GM19463 (cell line): ENCODE data around the gene CDV3.
"Not testable (repeated sequence)": the region's sequence is repeated elsewhere in the genome, so short reads cannot be mapped to it uniquely, and the experiment has no call there.

ENCODE experiments used
- ATAC-seq: cut with Tn5 transposase; IDR thresholded peaks from one replicate; pipeline ENCODE4 v1.9.1; 2021; ENCODE audit warnings: mild to moderate bottlenecking, moderate library complexity; ENCODE audit not compliant: unreplicated experiment

CDV3 gene, protein sequence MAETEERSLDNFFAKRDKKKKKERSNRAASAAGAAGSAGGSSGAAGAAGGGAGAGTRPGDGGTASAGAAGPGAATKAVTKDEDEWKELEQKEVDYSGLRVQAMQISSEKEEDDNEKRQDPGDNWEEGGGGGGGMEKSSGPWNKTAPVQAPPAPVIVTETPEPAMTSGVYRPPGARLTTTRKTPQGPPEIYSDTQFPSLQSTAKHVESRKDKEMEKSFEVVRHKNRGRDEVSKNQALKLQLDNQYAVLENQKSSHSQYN

DNA sequence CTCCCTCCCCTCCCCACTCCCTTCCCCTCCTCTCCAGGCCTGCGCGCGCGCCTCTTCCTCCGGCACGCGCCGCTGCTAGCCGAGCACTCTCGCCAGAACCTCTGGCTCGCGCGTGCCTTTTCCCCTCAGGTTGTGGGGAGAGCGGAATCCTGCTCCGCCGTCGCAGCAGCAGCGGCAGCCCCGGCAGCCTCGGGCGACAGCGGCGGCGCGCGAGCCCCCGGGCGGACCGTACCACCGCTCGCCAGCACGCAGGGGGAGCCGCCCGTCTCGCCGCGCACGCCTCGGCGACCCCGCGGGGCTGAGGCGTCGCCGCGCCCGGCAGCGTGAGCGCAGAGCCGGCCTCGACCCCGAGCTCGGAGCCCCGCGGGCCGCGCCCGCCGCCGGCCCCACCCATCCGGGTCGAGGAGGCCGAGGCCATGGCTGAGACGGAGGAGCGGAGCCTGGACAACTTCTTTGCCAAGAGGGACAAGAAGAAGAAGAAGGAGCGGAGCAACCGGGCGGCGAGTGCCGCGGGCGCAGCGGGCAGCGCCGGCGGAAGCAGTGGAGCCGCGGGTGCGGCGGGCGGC is at the start of gene CDV3:
Gene CDV3 (plus strand): TSS at position 58 of the 566 bp plus-strand sequence. CDS start 359 bp downstream, at position 417.
- peak; percentile 25 for ATAC-seq

DNA sequence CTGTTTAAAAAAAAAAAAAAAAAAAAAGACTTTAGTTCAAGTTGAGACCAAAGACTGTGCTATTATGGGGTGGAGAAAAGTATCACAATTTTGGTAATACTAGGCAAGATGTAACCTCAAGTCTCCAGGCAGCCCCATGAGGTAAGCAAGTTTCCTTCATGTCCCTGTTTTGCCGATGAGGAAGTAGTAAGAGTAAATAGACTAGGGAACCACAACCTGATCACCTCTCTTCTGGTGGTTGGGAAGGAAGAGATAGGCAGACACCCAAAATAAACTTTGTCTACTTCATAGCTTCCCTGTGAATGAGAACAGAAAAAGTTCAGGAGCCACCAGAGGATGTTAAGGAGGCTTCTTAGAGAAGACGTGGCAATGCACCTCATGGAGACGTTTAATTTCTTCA is 49.7 kb upstream of the CDV3 start:
- not testable (repeated sequence) for ATAC-seq

DNA sequence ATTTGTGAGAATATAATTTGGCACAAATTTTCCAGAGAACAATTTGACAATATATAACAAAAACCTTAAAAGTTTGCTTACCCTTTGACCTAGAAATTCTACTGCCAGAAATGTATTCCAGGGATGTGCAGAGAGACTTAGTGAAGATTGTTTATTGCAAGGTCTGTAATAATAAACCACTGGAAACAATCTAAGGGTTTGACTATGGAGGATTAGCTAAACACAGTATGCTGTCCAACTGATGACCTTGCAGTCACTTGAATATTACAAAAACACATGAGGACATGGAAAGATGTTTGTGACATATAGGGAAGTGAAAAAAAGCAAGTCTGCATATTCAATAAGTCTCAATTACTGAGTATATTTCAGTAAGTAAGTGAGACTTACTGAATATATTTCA is 48.1 kb upstream of the CDV3 start:
- no peak for ATAC-seq

DNA sequence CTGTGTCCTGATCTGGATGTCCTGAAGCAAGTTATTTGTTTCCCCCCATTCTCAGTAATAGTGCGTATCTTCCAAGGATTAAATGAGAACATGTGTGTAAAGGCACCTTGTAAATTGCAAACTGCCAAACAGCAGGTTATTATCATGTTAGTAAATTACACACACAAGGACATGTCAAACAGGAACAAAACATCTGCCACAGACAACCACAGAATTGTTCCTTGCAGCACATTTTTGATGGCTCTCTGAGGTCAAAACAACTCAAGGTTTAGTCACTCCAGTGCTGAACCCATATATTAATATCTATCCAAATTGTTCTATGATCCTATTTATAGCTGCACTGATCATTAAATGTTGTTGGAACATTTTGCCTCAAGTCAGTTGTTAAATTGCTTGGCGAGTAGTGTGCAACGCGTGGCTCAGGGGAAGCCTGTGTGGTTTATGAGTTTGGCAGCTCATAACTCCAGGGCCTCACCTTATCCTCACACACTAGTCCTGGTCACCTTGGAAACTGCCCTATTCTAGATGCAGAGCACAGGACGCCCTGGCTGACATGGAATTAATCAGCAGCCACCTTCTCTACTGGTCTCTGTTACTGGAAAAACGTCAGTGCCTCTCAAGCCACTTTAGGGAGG is 46.3 kb upstream of the CDV3 start:
- ATAC-seq: no peak

DNA sequence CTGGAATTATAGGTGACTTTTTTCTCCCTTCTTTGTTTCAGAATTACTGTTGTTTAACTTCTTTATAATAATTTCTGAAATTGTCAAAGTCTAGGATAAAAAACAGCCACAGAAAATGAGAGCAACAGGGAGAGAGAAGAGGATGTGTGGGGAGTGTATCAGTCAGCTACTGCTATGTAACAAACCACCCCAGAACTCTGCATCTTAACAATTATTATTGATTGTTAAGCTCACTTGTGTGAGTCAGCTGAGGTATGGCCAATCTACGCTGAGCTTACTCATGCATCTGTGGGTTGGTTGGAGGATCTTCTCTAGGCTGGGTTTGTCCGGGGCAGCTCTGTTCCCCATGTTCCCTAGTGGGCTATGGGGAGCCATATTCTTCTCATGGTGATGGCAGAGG is 43.7 kb upstream of the CDV3 start:
- ATAC-seq: no peak

DNA sequence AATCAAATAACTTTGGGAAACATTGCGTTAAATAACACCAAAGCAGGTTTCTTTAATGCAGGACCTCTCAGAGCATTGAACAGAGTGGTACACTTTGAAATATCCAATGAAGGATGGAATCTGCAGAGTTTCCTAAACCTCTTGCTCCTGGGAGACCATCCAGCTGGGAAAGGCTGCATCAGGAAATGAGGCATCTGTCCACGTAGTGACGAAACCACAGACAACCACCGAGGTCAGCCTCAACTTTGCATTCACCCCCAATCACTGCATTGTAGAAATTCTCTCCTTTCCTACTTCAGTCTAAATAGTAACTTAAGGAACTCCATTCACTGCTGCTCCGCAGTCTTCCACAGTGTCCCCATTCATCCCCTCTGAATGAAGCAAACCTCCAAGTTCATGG is 41.5 kb upstream of the CDV3 start:
- ATAC-seq: no peak

DNA sequence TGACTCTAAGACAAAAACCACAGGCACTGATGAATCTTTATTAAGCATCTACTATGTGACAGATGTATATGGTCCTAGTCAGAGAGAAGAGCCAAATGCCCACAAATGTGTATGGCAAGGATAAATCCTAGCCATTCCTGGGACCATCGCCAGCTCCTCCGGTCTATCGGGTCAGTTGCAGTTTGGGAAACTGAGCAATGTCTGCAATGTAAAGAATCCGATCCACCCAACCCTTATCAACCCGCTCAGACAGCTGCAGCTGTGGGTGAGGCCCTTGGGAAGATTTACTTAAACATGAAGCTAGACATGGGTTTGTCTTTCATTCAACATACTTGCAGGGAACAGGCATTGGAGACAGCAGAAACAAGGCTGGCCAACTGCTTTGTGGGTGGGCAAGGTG is 40.5 kb upstream of the CDV3 start:
- no peak for ATAC-seq

DNA sequence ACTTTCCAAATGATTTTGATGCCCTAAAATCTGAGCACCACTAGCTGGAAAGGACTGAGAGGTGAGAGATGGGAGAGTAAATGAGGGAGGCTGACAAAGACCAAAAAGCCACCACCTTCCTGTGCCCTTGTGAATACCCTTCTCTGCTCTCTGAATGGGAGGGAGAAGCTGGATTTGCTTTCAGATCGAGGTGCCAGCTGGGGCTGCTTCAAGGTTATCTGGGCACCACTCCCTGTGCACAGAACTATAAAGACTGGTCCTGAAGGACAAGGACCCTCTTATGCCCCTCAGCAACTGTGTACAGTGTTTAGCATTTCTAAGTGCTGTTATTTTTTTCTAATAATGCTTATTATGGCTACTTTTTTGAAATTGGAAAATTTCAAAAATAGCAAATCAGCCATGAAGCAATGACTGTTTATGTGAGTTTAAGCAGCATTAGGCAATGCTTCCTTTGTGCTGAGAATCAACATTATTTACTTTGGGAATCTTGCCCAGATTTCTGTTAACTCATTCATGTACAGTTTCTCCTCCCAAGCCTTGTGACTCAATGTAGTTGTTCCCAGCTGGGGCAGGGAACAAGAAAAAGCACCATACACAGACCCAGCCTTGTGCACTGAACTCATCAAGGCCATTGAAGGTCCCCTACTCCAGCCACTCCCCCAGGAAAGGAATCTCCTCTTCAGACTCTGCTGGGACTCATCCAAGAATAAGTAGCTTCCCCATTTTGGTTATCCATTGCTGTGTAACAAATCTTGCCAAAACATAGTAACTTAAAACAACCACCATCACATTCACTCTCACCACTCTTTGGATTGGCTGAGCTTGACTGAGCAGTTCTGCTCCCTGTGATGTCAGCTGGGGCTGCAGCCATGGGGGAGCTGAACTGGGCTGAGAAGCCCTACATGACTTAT is 37.3 kb upstream of the CDV3 start:
- no peak for ATAC-seq

DNA sequence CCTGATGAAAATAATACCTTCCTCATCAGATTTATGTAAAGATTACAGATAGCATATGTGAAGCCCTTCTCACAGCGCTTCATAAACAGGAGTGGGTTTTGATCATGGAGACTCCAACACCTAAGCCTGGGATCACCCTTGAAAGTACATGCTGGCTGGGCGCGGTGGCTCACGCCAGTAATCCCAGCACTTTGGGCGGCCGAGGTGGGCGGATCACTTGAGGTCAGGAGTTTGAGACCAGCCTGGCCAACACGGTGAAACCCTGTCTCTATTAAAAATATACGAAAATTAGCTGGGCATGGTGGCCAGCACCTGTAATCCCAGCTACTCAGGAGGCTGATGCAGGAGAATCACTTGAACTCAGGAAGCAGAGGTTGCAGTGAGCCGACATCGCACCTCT is 36.4 kb upstream of the CDV3 start:
- ATAC-seq: not testable (repeated sequence)

DNA sequence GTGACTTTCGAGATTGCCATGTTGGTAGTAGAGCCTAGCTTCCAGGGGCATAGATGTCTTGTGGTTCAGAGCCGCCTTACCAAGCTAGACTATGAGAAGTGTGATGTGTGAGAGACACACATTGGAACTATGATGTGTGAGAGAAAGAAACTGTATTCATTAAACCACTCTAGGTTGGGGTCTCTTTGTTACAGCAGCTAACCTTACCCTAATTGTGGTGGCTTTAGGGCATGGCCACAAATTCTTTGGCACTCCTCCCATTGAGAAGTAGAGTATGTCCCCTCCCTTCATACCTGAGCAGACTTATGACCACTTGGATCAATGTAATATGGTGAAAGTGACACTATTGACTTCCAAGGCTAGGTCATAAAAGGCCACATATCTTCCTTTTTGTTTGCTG is 35.3 kb upstream of the CDV3 start:
- ATAC-seq: no peak

DNA sequence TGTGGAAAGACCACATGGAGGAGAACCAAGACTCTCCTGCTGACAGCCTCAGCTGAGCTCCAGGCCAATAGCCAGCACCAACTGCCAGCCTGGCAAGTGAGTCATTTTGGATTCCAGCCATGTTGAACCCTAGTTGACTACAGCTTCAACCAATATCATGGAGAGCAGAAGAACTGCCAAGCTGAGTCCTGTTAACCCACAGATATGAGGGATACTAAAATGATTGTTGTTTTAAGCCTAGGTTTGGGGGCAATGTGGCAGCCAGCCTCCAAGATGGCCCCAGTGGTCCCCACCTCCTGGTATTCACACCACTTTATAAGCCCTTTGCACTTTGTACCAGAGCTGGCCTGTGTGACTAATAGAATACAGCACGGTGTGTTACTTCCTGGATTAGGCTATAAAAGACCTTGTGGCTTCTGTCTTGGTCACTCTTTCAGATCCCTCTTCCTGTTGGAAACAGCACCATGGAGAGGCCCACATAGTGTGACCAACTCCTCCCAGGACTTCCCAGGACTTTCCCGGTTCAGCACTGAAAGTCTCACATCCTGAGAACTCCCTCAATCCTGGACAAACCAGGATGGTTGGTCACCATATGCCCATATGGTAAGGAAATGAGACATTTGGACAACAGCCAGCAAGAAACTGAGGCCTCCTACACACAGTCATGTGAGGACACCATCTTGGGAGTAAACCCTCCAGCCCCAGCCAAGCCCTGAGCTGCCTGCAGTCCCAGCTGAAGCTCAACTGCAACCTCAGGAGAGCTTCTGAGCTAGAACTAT is 32.4 kb upstream of the CDV3 start:
- peak; percentile 85 for ATAC-seq

DNA sequence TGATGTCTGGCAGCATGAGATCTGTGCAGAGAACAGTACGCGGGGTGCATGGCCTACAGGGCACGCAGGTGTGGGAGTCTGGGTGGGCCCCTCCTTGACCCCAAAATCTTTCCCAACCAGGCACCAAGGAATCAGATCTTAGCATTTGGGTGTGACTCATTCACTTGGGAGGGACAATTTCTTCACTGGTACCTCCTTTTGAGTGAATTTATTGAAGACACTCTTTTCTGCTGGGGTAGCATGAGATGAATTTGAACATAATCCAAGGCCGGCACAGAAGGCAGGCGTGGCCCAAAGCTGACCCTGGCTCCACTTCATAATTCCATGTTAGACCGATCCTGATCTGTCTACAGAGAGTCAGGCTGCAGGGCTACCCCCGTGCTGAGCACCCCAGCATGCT is 30.6 kb upstream of the CDV3 start:
- ATAC-seq: no peak

DNA sequence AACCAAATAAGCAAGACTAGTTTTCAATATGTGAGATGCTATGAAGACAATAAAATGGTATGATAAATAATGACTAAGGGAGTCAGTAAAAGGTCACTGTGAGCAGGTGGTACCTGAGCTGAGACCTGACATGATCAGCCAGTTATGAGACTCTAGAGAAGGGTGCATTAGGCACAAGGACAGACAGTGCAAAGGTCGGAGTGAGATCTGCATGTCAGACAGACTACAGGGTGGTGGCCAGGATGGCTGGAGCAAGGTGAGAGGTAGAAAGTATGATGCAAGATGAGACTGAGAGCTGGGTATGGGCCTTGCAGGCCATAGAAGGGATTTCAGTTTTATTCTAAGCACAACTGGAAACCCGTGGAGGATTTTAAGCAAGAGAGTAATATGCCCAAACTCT is 28.5 kb upstream of the CDV3 start:
- not testable (repeated sequence) for ATAC-seq

DNA sequence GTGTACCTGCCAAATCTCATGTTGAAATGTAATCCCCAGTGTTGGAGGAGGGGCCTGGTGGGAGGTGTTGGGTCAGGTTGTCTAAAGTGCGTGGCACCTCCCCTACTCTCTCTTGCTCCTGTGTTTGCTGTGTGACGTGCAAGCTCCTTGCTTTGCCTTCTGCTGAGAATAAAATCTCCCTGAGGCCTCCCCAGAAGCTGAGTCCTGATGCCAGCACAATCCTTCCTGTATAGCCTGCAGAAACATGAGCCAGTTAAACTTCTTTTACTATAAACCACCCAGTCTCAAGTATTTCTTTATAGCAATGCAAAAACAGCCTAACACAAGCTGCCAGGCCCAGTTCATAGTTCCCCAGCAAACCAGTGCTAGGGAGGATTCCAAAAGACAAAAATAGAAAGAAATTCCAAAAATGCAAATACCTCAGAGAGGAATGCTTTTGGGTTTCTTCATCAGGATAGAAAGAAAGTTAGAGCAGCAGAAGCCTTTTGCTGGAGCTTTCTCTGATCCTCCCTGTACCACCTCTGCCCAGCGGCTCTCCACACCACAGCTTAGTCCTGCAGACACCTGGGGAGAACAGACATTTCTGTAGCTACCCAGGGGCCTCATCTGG is 25.9 kb upstream of the CDV3 start:
- ATAC-seq: no peak

DNA sequence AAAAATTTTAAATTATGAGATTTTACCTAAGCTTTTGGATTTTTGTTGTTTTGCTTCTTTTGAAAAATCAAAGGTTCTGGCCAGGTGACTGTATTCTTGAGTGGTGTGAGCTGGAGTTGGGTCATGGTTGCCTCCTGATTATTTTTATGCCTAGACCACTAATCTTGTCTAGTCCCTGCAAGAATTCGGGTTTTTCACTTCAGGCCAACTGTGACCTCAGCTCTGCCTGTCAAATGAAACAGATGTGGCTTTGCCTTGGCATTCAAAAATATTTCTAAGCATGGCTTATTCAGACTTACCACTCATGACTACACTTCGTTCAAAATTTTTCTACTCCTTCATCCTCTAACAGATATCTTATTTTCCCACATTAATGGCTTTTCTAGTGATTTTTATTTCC is 25.4 kb upstream of the CDV3 start:
- ATAC-seq: no peak

DNA sequence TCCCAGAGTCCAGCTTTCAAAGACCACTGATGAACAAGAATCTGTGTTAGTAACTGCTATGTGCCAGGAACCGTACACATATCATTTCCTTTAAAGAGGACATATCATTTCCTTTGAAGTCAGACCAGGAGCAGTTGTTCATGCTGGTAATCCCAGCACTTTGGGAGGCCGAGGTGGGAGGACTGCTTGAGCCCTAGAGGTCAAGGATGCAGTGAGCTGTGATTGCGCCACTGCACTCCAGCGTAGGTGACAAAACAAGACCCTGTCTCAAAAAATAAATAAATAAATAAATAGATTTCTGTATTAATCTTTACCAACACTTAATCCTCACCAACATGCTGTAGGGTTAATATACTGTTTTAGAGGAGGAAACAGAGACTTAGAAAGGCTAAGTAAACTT is 23.9 kb upstream of the CDV3 start:
- no peak for ATAC-seq

DNA sequence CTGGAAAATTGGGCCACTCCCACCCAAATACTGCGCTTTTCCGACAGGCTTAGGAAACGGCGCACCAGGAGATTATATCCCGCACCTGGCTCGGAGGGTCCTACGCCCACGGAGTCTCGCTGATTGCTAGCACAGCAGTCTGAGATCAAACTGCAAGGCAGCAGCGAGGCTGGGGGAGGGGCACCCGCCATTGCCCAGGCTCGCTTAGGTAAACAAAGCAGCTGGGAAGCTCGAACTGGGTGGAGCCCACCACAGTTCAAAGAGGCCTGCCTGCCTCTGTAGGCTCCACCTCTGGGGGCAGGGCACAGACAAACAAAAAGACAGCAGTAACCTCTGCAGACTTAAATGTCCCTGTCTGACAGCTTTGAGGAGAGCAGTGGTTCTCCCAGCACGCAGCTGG is 21.9 kb upstream of the CDV3 start:
- not testable (repeated sequence) for ATAC-seq

DNA sequence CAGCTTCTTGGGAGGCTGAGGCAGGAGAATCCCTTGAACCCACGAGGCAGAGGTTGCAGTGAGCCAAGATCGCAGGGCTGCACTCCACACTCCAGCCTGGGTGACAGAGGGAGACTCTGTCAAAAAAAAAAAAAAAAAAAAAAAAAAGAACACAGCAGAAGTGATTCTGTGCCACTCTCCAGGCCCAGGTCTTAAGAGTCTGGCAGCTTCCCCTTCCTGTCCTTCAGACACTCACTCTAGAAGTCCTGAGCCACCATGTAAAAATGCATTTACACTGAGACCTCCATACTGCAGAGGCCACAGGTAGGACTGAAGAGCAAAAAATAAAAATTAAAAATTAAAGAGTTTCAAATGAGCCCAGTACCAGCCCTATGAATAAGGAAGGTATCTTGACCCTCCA is 11.8 kb upstream of the CDV3 start:
- ATAC-seq: no peak

DNA sequence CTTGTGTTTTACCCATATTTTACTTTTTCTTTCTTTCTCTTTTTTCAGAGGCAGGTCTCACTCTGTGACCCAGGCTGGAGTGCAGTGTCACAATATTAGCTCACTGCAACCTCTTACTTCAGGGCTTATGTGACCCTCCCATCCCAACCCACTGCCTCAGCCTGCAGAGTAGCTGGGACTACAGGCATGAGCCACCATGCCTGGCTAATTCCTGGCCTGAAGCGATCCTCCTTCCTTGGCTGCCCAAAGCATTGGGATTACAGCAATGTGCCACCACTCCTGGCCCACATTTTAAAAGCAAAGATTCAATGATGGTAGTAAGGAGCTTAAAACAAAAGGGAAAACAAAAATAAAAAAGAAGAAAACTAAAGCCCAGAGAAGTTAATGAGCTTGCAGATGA is 11.1 kb upstream of the CDV3 start:
- ATAC-seq: no peak

DNA sequence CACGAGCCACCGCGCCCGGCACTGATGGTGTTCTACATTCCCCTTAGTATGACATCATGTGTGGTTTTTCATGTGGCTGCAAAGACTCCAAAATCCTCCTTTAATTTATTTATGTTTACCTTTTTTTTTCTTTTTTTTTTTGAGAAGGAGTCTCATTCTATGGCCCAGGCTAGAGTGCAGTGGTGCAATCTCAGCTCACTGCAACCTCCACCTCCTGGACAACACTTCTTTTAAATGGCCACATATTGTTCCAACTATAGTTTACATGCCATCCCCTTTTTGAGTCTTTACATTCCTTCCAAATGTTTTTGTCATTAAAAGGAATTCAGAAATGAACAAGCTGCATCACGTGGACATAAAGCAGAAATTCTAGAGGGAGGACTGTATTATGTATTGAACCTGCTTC is 10.3 kb upstream of the CDV3 start:
- no peak for ATAC-seq
